HG03520 (cell line): ENCODE results near the gene MEI4.
A peak's percentile ranks its signal among the peaks of the same experiment; 100 is the strongest.
"Not testable (repeated sequence)": the region's sequence is repeated elsewhere in the genome, so short reads cannot be mapped to it uniquely, and the experiment has no call there.

Source experiments
- ATAC-seq: cut with Tn5 transposase; IDR thresholded peaks from one replicate; pipeline ENCODE4 v1.9.1; 2021; ENCODE audit warnings: mild to moderate bottlenecking, moderate library complexity; ENCODE audit not compliant: unreplicated experiment

MEI4 gene

GRCh38 chr6:77652739-77653138 is at the start of gene MEI4:
Gene MEI4, plus strand, starts transcription at chr6:77653039. Its CDS starts 37,633 bp downstream, at chr6:77690672.
- no peak for ATAC-seq

- ATAC-seq = no peak
Measured at GRCh38 chr6:77604476-77604875, 48.4 kb upstream of the MEI4 start.

GRCh38 chr6:77607004-77607403 is 45.8 kb upstream of the MEI4 start:
- ATAC-seq = no peak

GRCh38 chr6:77609106-77609505 is 43.7 kb upstream of the MEI4 start:
- ATAC-seq = no peak

GRCh38 chr6:77619114-77619513 is 33.7 kb upstream of the MEI4 start:
- ATAC-seq = no peak

- ATAC-seq = peak; percentile 77
Measured at GRCh38 chr6:77620278-77620882, 32.5 kb upstream of the MEI4 start.

GRCh38 chr6:77624515-77624914 is 28.3 kb upstream of the MEI4 start:
- ATAC-seq = no peak

GRCh38 chr6:77626426-77626825 is 26.4 kb upstream of the MEI4 start:
- no peak for ATAC-seq

- ATAC-seq = no peak
Measured at GRCh38 chr6:77630014-77630413, 22.8 kb upstream of the MEI4 start.

GRCh38 chr6:77633471-77633870 is 19.4 kb upstream of the MEI4 start:
- no peak for ATAC-seq

GRCh38 chr6:77633993-77634715 is 18.7 kb upstream of the MEI4 start:
- ATAC-seq = no peak

GRCh38 chr6:77638129-77638830 is 14.6 kb upstream of the MEI4 start:
- ATAC-seq = no peak

- ATAC-seq = no peak
Measured at GRCh38 chr6:77644102-77644705, 8.6 kb upstream of the MEI4 start.

- ATAC-seq = no peak
Measured at GRCh38 chr6:77650098-77650663, 2.7 kb upstream of the MEI4 start.

GRCh38 chr6:77653816-77654215 is 977 bp downstream of the MEI4 start:
- ATAC-seq = no peak

GRCh38 chr6:77655035-77655434 is 2.2 kb downstream of the MEI4 start:
- not testable (repeated sequence) for ATAC-seq

GRCh38 chr6:77656999-77657764 is 4.3 kb downstream of the MEI4 start:
- no peak for ATAC-seq

- no peak for ATAC-seq
Measured at GRCh38 chr6:77666340-77666739, 13.5 kb downstream of the MEI4 start.

GRCh38 chr6:77666846-77667245 is 14.0 kb downstream of the MEI4 start:
- no peak for ATAC-seq

GRCh38 chr6:77669913-77670312 is 17.1 kb downstream of the MEI4 start:
- no peak for ATAC-seq

GRCh38 chr6:77674211-77674610 is 21.4 kb downstream of the MEI4 start:
- ATAC-seq = no peak
